ENCODE data around the gene MAGED1.

DNA sequence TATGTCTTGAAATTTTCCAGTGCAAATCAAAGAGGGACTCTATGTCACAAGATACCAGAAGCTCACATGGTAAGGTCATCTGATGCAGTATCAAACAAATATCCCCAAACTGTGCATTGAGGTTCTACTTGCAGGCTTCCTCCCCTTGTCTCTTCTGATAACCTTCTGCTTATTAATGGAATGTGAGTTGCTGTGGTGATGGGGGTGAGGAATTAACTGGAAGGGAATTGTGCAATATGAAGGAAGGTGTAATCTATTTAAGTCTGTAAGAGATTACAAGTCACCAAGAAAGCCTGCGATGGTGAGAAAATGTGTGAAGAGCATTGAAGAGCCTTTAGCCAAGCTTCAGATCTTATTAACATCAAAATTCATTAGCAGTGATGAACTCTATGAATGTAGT, 15.4 kb upstream of the MAGED1 start:
- no peak for TF ChIP-seq POLR2A (IDR thresholded peaks at IDR 0.05; ENCODE audit: low read depth, low read length)
- TF ChIP-seq PAX5 (IDR thresholded peaks at IDR 0.05; ENCODE audit: insufficient read depth, low read length, severe bottlenecking) = no peak

All from GM12891 (cell line).